Testis (tissue), 3 donors: Measurements from ENCODE around the gene VIL1. TPM values are rescaled to one million over a fixed set of nuclear protein-coding genes. Genes with fewer than 3 reads are reported as not detected.
A peak's percentile ranks its signal among the peaks of the same experiment; 100 is the strongest.

Experiments
- DNase-seq: peaks from one replicate; pipeline ENCODE4 v3.0.0-alpha.2; 2019
- H3K27ac ChIP-seq, 2 donors: fragments of 200-600 bp; sonication (generic); one replicate each; pipeline ENCODE4 v1.5.1; 2019
- H3K27me3 ChIP-seq: fragments of 200-600 bp; sonication (generic); one replicate; pipeline ENCODE4 v1.5.1; 2019
- H3K36me3 ChIP-seq: fragments of 200-600 bp; sonication (generic); one replicate; pipeline ENCODE4 v1.5.1; 2017; ENCODE audit warnings: low read depth; ENCODE audit errors: missing control alignments
- H3K4me1 ChIP-seq: fragments of 200-600 bp; sonication (generic); one replicate; pipeline ENCODE4 v1.5.1; 2019
- H3K4me3 ChIP-seq, 2 donors: fragments of 200-600 bp; sonication (generic); one replicate each; pipeline ENCODE4 v1.5.1; 2017 to 2019
- H3K9me3 ChIP-seq: fragments of 200-600 bp; sonication (generic); one replicate; pipeline ENCODE4 v1.5.1; 2017
- CTCF ChIP-seq, 3 experiments: fragments of 450-650 bp in 2 of 3; fragments of 200-600 bp in 1 of 3; sonication (generic) in 1 of 3; IDR thresholded peaks; one replicate each; pipeline ENCODE4 v1.5.1; 2016 to 2019; ENCODE audit warnings: antibody characterized with exemption in 3 of 3, mild to moderate bottlenecking in 2 of 3, moderate library complexity in 1 of 3
- POLR2A ChIP-seq: fragments of 450-650 bp; IDR thresholded peaks from one replicate; pipeline ENCODE4 v1.6.1; 2017; ENCODE audit warnings: antibody characterized with exemption, mild to moderate bottlenecking, moderate library complexity
- WGBS, 2 donors: methylation state at CpG; one replicate each; pipeline ENCODE4 v1.1.5; 2018; 5-methylcytosine and 5-hydroxymethylcytosine counted together
- intact Hi-C: fragments of 100-400 bp; cut with DNase I; formaldehyde crosslinking; loops from one replicate; pipeline ENCODE4 v1.15.1; 2023; ENCODE audit warnings: low total_unique reads
- polyA plus RNA-seq: library from polyadenylated mRNA; stranded (reverse); fragments of 350-450 nt; fragmentation: Illumina TruSeq; extraction: RNeasy Lipid Tissue Mini Kit (QIAGEN cat#74804); gene quantifications from one replicate; pipeline ENCODE4 v1.2.3, GENCODE V29; 2014; ENCODE audit warnings: low read depth, low replicate concordance; ENCODE audit not compliant: insufficient read depth
- total RNA-seq, 2 donors: library from RNA; depleted of rRNA; stranded (reverse); fragments of >200 nt; gene quantifications; one replicate each; pipeline ENCODE4 v1.2.3, GENCODE V29; 2016

Gene VIL1
- total and polyA plus RNA-seq, 3 donors from 2014 or later, result 0.50 to 1.6 (median 0.71) TPM

GRCh38 chr2:218465987-218466633, 47.2 kb downstream of the VIL1 start:
- Histone ChIP-seq H3K4me1 (no peaks in the 10 kb centered on the region), H3K4me3 (no peak overlapping the region), H3K9me3 (no peaks in the 10 kb centered on the region), H3K27me3 (no peaks in the 10 kb centered on the region), H3K36me3 (no peaks in the 10 kb centered on the region), H3K27ac (no peak overlapping the region)
- DNase-seq, result no peak
- TF ChIP-seq CTCF (IDR thresholded peaks at IDR 0.05) (peak in 2 of 3 experiments; percentile 9 to 44), POLR2A (no peak)
- WGBS, 2 donors, result 31 to 39% methylated on average over 3 of the region's 3 CpGs
- intact Hi-C loops, result loop anchor here (5.0 kb wide), 1 partner anchor 54 kb away; no protein-coding TSS in a partner anchor

- WGBS, 2 donors, result 0% methylated on average over 1 of the region's 1 CpG
- Histone ChIP-seq H3K9me3 (no peaks in the 10 kb centered on the region), H3K36me3 (no peaks in the 10 kb centered on the region), H3K4me3 (no peak overlapping the region), H3K27ac (no peak overlapping the region), H3K4me1 (no peaks in the 10 kb centered on the region), H3K27me3 (no peaks in the 10 kb centered on the region)
- intact Hi-C loops, result no loop called here
- no peak for TF ChIP-seq CTCF (IDR thresholded peaks at IDR 0.05)
- TF ChIP-seq POLR2A, result no peak
- DNase-seq, result no peak
These were observed 51.5 kb downstream of the VIL1 start for GRCh38 chr2:218470448-218470847.

- no peak overlapping the region for H3K4me3 ChIP-seq
- intact Hi-C loops, result no loop called here
- DNase-seq, result no peak
- no peaks in the 10 kb centered on the region for H3K4me1 ChIP-seq
- no peaks in the 10 kb centered on the region for H3K9me3 ChIP-seq
- H3K27ac ChIP-seq, result no peak overlapping the region
- TF ChIP-seq POLR2A (no peak), CTCF (IDR thresholded peaks at IDR 0.05) (no peak)
- no peaks in the 10 kb centered on the region for H3K36me3 ChIP-seq
- H3K27me3 ChIP-seq, result no peaks in the 10 kb centered on the region
- WGBS, 2 donors, result 85 to 91% methylated on average over 2 of the region's 2 CpGs
These were observed 52.1 kb downstream of the VIL1 start for GRCh38 chr2:218471036-218471435.

- no peaks in the 10 kb centered on the region for H3K4me1 ChIP-seq
These were observed 53.1 kb downstream of the VIL1 start for GRCh38 chr2:218471982-218472381.

More at GRCh38 chr2:218471982-218472381, 53.1 kb downstream of the VIL1 start:
- DNase-seq, result no peak
- Histone ChIP-seq H3K27me3 (no peaks in the 10 kb centered on the region), H3K36me3 (no peaks in the 10 kb centered on the region), H3K27ac (no peak overlapping the region), H3K9me3 (no peaks in the 10 kb centered on the region), H3K4me3 (no peak overlapping the region)
- intact Hi-C loops, result no loop called here
- 79 to 88% methylated on average over 5 of the region's 5 CpGs for WGBS, 2 donors
- TF ChIP-seq CTCF (IDR thresholded peaks at IDR 0.05), result no peak
